Body of pancreas (tissue), 4 donors: ENCODE measurements around the gene CFAP45. TPM values are rescaled to one million over a fixed set of nuclear protein-coding genes. Genes with fewer than 3 reads are reported as not detected.
A peak's percentile ranks its signal among the peaks of the same experiment; 100 is the strongest.

Source experiments
- ATAC-seq: fragments of 150-250 bp; one replicate; pipeline ENCODE4 v1.9.1; 2016
- DNase-seq, 4 donors: peaks; one replicate each; pipeline ENCODE4 v3.0.0-alpha.2; 2019
- H3K27ac ChIP-seq, 4 donors: fragments of 200-600 bp; sonication (generic); 1 replicate in 3 of 4; 2 replicates in 1 of 4; pipeline versions ENCODE4 v1.5.1 to v1.6.1; 2016 to 2019; ENCODE audit warnings: mild to moderate bottlenecking in 1 of 4, mixed read lengths in 1 of 4, moderate library complexity in 1 of 4
- H3K27me3 ChIP-seq, 2 donors: fragments of 200-600 bp; sonication (generic); one replicate each; pipeline ENCODE4 v1.6.0; 2016; ENCODE audit warnings: mild to moderate bottlenecking in 1 of 2
- H3K36me3 ChIP-seq, 2 donors: fragments of 200-600 bp; sonication (generic); replicated peaks in 1 of 2; 2 replicates each; pipeline ENCODE4 v1.5.1; 2016; ENCODE audit warnings: low read depth in 2 of 2; ENCODE audit not compliant: insufficient read depth in 1 of 2
- H3K4me1 ChIP-seq: fragments of 200-600 bp; sonication (generic); one replicate; pipeline ENCODE4 v1.6.0; 2016
- H3K4me3 ChIP-seq, 2 donors: fragments of 200-600 bp; sonication (generic); 1 replicate in 1 of 2; 2 replicates in 1 of 2; pipeline ENCODE4 v1.5.1; 2016 to 2019
- H3K9me3 ChIP-seq, 3 donors: fragments of 200-600 bp; sonication (generic); 1 replicate in 2 of 3; 2 replicates in 1 of 3; pipeline ENCODE4 v1.5.1; 2016
- CTCF ChIP-seq, 7 experiments: fragments of 450-650 bp in 4 of 7; fragments of 200-600 bp in 3 of 7; sonication (generic) in 3 of 7; IDR thresholded peaks; one replicate each; pipeline ENCODE4 v1.5.1; 2016 to 2019; ENCODE audit warnings: antibody characterized with exemption in 7 of 7
- POLR2A ChIP-seq, 3 donors: fragments of 450-650 bp; IDR thresholded peaks; one replicate each; pipeline ENCODE4 v1.6.1; 2016; ENCODE audit warnings: antibody characterized with exemption in 3 of 3, mild to moderate bottlenecking in 2 of 3
- whole genome bisulfite sequencing, 2 donors: methylation state at CpG; one replicate each; pipeline ENCODE4 v1.1.5; 2017; 5-methylcytosine and 5-hydroxymethylcytosine counted together
- intact Hi-C: fragments of 100-400 bp; cut with DNase I; formaldehyde crosslinking; loops from one replicate; pipeline ENCODE4 v1.15.1; 2023
- total RNA-seq, 2 donors: library from RNA; depleted of rRNA; stranded (reverse); fragments of >200 nt; gene quantifications; one replicate each; pipeline ENCODE4 v1.1.0, GENCODE V29; 2016

Gene CFAP45
- total RNA-seq, 2 donors from 2014 or later = not detected

- intact Hi-C loops = no loop called here
- Histone ChIP-seq H3K36me3 (no peaks in the 10 kb centered on the region), H3K27me3 (no peaks in the 10 kb centered on the region), H3K4me1 (peaks cover 19% of the 10 kb centered on the region), H3K9me3 (no peaks in the 10 kb centered on the region), H3K4me3 (no peak overlapping the region), H3K27ac (no peak overlapping the region)
- DNase-seq = no peak
- TF ChIP-seq CTCF (IDR thresholded peaks at IDR 0.05) = no peak
- no peak for TF ChIP-seq POLR2A (IDR thresholded peaks at IDR 0.05)
- ATAC-seq = no peak
- WGBS, 2 donors = 75 to 81% methylated on average over 3 of the region's 3 CpGs
These were observed 2.0 kb downstream of the CFAP45 start for GRCh38 chr1:159897962-159898361.

- Histone ChIP-seq H3K4me1 (peaks cover 19% of the 10 kb centered on the region), H3K36me3 (no peaks in the 10 kb centered on the region), H3K4me3 (no peak overlapping the region), H3K27me3 (no peaks in the 10 kb centered on the region), H3K27ac (no peak overlapping the region), H3K9me3 (no peaks in the 10 kb centered on the region)
- intact Hi-C loops = no loop called here
- WGBS, 2 donors = 82 to 83% methylated on average over 3 of the region's 3 CpGs
- DNase-seq (no peak), ATAC-seq (no peak)
- TF ChIP-seq CTCF (IDR thresholded peaks at IDR 0.05) (no peak), POLR2A (IDR thresholded peaks at IDR 0.05) (no peak)
These were observed 3.4 kb downstream of the CFAP45 start for GRCh38 chr1:159896546-159896930.

GRCh38 chr1:159895836-159896545 lies 4.0 kb downstream of the CFAP45 start:
- intact Hi-C loops = no loop called here
- WGBS, 2 donors = 62 to 69% methylated on average over 6 of the region's 6 CpGs
- Histone ChIP-seq H3K9me3 (no peaks in the 10 kb centered on the region), H3K27ac (no peak overlapping the region), H3K4me3 (no peak overlapping the region), H3K27me3 (no peaks in the 10 kb centered on the region), H3K36me3 (no peaks in the 10 kb centered on the region), H3K4me1 (peaks cover 15% of the 10 kb centered on the region)
- TF ChIP-seq CTCF (IDR thresholded peaks at IDR 0.05) = no peak
- TF ChIP-seq POLR2A (IDR thresholded peaks at IDR 0.05) = no peak
- ATAC-seq (no peak), DNase-seq (peak in 1 of 4 donors; percentile 36)

GRCh38 chr1:159895286-159895685 lies 4.7 kb downstream of the CFAP45 start:
- intact Hi-C loops = no loop called here
- H3K27me3 ChIP-seq = no peaks in the 10 kb centered on the region
- WGBS, 2 donors = 69 to 71% methylated on average over 2 to 3 of the region's 3 CpGs
- DNase-seq (no peak), ATAC-seq (no peak)
- H3K36me3 ChIP-seq = no peaks in the 10 kb centered on the region
- no peak overlapping the region for H3K4me3 ChIP-seq
- TF ChIP-seq CTCF (IDR thresholded peaks at IDR 0.05) (no peak), POLR2A (IDR thresholded peaks at IDR 0.05) (no peak)
- no peaks in the 10 kb centered on the region for H3K9me3 ChIP-seq
- peaks cover 8% of the 10 kb centered on the region for H3K4me1 ChIP-seq
- H3K27ac ChIP-seq = no peak overlapping the region

GRCh38 chr1:159892944-159893343 lies 7.0 kb downstream of the CFAP45 start:
- TF ChIP-seq CTCF (IDR thresholded peaks at IDR 0.05) = no peak
- no peak for TF ChIP-seq POLR2A (IDR thresholded peaks at IDR 0.05)
- intact Hi-C loops = loop anchor here (5.0 kb wide), 1 partner anchor 91 kb away; the partner anchor contains the start of gene FCRL6
- Histone ChIP-seq H3K4me3 (no peak overlapping the region), H3K4me1 (no peaks in the 10 kb centered on the region), H3K27me3 (no peaks in the 10 kb centered on the region), H3K9me3 (no peaks in the 10 kb centered on the region), H3K36me3 (no peaks in the 10 kb centered on the region), H3K27ac (no peak overlapping the region)
- no peak for ATAC-seq
- DNase-seq = no peak
- 72 to 79% methylated on average over 2 to 5 of the region's 5 CpGs for WGBS, 2 donors
